Thyroid gland (tissue), 4 donors: ENCODE results near the gene TRAPPC4. TPM values are rescaled to one million over a fixed set of nuclear protein-coding genes. Genes with fewer than 3 reads are reported as not detected.
"Not testable (repeated sequence)": the region's sequence is repeated elsewhere in the genome, so short reads cannot be mapped to it uniquely, and the experiment has no call there.

Source experiments
- DNase-seq, 2 donors: peaks; one replicate each; pipeline ENCODE4 v3.0.0-alpha.2; 2019
- H3K27ac ChIP-seq, 3 donors: fragments of 200-600 bp; sonication (generic); 1 replicate in 2 of 3; 2 replicates in 1 of 3; pipeline ENCODE4 v1.5.1; 2016 to 2019; ENCODE audit warnings: mild to moderate bottlenecking in 1 of 3, moderate library complexity in 1 of 3
- H3K27me3 ChIP-seq: fragments of 200-600 bp; sonication (generic); one replicate; pipeline ENCODE4 v1.5.1; 2019
- H3K36me3 ChIP-seq, 2 donors: fragments of 200-600 bp; sonication (generic); one replicate each; pipeline ENCODE4 v1.5.1; 2016 to 2019
- H3K4me1 ChIP-seq, 2 donors: fragments of 200-600 bp; sonication (generic); one replicate each; pipeline ENCODE4 v1.5.1; 2017 to 2019
- H3K4me3 ChIP-seq, 3 donors: fragments of 200-600 bp; sonication (generic); replicated peaks in 1 of 3; 1 replicate in 2 of 3; 2 replicates in 1 of 3; pipeline ENCODE4 v1.5.1; 2016; ENCODE audit warnings: mild to moderate bottlenecking in 1 of 3
- H3K9me3 ChIP-seq: fragments of 200-600 bp; sonication (generic); one replicate; pipeline ENCODE4 v1.5.1; 2017
- CTCF ChIP-seq, 6 experiments: fragments of 200-600 bp in 3 of 6; fragments of 450-650 bp in 3 of 6; sonication (generic) in 3 of 6; IDR thresholded peaks; one replicate each; pipeline ENCODE4 v1.5.1; 2016 to 2019; ENCODE audit warnings: antibody characterized with exemption in 6 of 6, mild to moderate bottlenecking in 2 of 6, inconsistent platforms in 1 of 6, moderate library complexity in 1 of 6
- POLR2A ChIP-seq, 2 donors: fragments of 450-650 bp; IDR thresholded peaks; one replicate each; pipeline ENCODE4 v1.6.1; 2017; ENCODE audit warnings: antibody characterized with exemption in 2 of 2, mild to moderate bottlenecking in 2 of 2, moderate library complexity in 1 of 2
- WGBS, 2 donors: methylation state at CpG; one replicate each; pipeline ENCODE4 v1.1.5; 2017; 5-methylcytosine and 5-hydroxymethylcytosine counted together
- intact Hi-C: fragments of 100-400 bp; cut with DNase I; formaldehyde crosslinking; loops from one replicate; pipeline ENCODE4 v1.15.1; 2023
- total RNA-seq, 4 donors: library from RNA; depleted of rRNA; stranded (reverse); fragments of >200 nt; gene quantifications; one replicate each; pipeline ENCODE4 v1.2.3, GENCODE V29; 2016

The TRAPPC4 gene
- total RNA-seq, 4 donors from 2014 or later: 42.1 to 70.0 (median 53.2) TPM

GRCh38 chr11:119029340-119030028, 10.9 kb downstream of the TRAPPC4 start:
- Histone ChIP-seq H3K4me1 (peaks cover 6 to 18% of the 10 kb centered on the region in 2 donors), H3K27ac (no peak overlapping the region), H3K4me3 (peak overlapping the region in 1 of 3 donors; percentile 73), H3K27me3 (no peaks in the 10 kb centered on the region), H3K9me3 (no peaks in the 10 kb centered on the region), H3K36me3 (peaks cover 0 to 7% of the 10 kb centered on the region in 2 donors)
- DNase-seq: no peak
- TF ChIP-seq POLR2A (IDR thresholded peaks at IDR 0.05): no peak
- WGBS, 2 donors: 56 to 69% methylated on average over 8 to 10 of the region's 10 CpGs
- intact Hi-C loops: no loop called here

GRCh38 chr11:119030029-119030328, 11.4 kb downstream of the TRAPPC4 start:
- peaks cover 0 to 2% of the 10 kb centered on the region in 2 donors for H3K36me3 ChIP-seq
- H3K4me1 ChIP-seq: peaks cover 6 to 13% of the 10 kb centered on the region in 2 donors
- H3K9me3 ChIP-seq: no peaks in the 10 kb centered on the region
- intact Hi-C loops: no loop called here
- no peak for DNase-seq
- TF ChIP-seq CTCF (IDR thresholded peaks at IDR 0.05) (no peak), POLR2A (IDR thresholded peaks at IDR 0.05) (no peak)
- H3K4me3 ChIP-seq: peak overlapping the region; percentile 28 to 73 (median 50)
- WGBS, 2 donors: 23% methylated on average over 2 of the region's 13 CpGs; no CpG with 5 or more reads in 1 of the 2 donors
- H3K27ac ChIP-seq: peak overlapping the region in 2 of 3 donors; percentile 51 to 64
- H3K27me3 ChIP-seq: no peaks in the 10 kb centered on the region

- H3K9me3 ChIP-seq: no peaks in the 10 kb centered on the region
- H3K27ac ChIP-seq: peak within 1 kb of the TSS; percentile 14 to 64 (median 51)
- H3K4me1 ChIP-seq: peaks cover 6 to 10% of the 10 kb centered on the region in 2 donors
- H3K4me3 ChIP-seq: peak within 1 kb of the TSS; percentile 28 to 73 (median 50)
- intact Hi-C loops: no loop called here
- TF ChIP-seq CTCF (IDR thresholded peaks at IDR 0.05) (peak in 3 of 6 experiments; percentile 56 to 97 (median 81)), POLR2A (IDR thresholded peaks at IDR 0.05) (peak in 1 of 2 donors; percentile 67)
- 1 to 2% methylated on average over 26 to 39 of the region's 67 CpGs for WGBS, 2 donors
- peak; percentile 99 for DNase-seq
- H3K36me3 ChIP-seq: no peaks in the 10 kb centered on the region
- H3K27me3 ChIP-seq: no peaks in the 10 kb centered on the region
These were observed 11.9 kb downstream of the TRAPPC4 start, which contains the start of gene SLC37A4 for GRCh38 chr11:119030329-119031047. Gene SLC37A4 (minus strand): TSS chr11:119030877.

GRCh38 chr11:119031912-119032280, 13.3 kb downstream of the TRAPPC4 start:
- TF ChIP-seq POLR2A (IDR thresholded peaks at IDR 0.05) (no peak), CTCF (IDR thresholded peaks at IDR 0.05) (no peak)
- Histone ChIP-seq H3K27me3 (no peaks in the 10 kb centered on the region), H3K27ac (no peak overlapping the region), H3K36me3 (no peaks in the 10 kb centered on the region), H3K4me3 (no peak overlapping the region), H3K9me3 (no peaks in the 10 kb centered on the region), H3K4me1 (peaks cover 6 to 10% of the 10 kb centered on the region in 2 donors)
- no peak for DNase-seq
- WGBS, 2 donors: 72 to 81% methylated on average over 9 of the region's 9 CpGs
- intact Hi-C loops: no loop called here

- H3K9me3 ChIP-seq, H3K27ac ChIP-seq, H3K36me3 ChIP-seq, H3K4me1 ChIP-seq, DNase-seq, intact Hi-C loops, H3K4me3 ChIP-seq, H3K27me3 ChIP-seq: not testable (repeated sequence)
- 76 to 82% methylated on average over 10 of the region's 10 CpGs for WGBS, 2 donors
These were observed 14.9 kb downstream of the TRAPPC4 start for GRCh38 chr11:119033421-119033820.

GRCh38 chr11:119034813-119035212, 16.2 kb downstream of the TRAPPC4 start:
- TF ChIP-seq CTCF (IDR thresholded peaks at IDR 0.05): no peak
- no peak for TF ChIP-seq POLR2A (IDR thresholded peaks at IDR 0.05)

More at GRCh38 chr11:119034813-119035212, 16.2 kb downstream of the TRAPPC4 start:
- no peaks in the 10 kb centered on the region for H3K9me3 ChIP-seq
- 84 to 86% methylated on average over 3 of the region's 3 CpGs for WGBS, 2 donors
- intact Hi-C loops: no loop called here
- no peak overlapping the region for H3K4me3 ChIP-seq
- no peaks in the 10 kb centered on the region for H3K27me3 ChIP-seq
- no peaks in the 10 kb centered on the region for H3K36me3 ChIP-seq
- peaks cover 4 to 10% of the 10 kb centered on the region in 2 donors for H3K4me1 ChIP-seq
- no peak overlapping the region for H3K27ac ChIP-seq
- no peak for DNase-seq
